Ovary (tissue), 3 donors: ENCODE measurements around the gene SORCS3.

Source experiments
- EP300 ChIP-seq: sonication (generic); formaldehyde crosslinking; IDR thresholded peaks from one replicate; pipeline ENCODE4 v1.6.1; 2017; ENCODE audit warnings: antibody characterized with exemption
- POLR2A ChIP-seq: fragments of 450-650 bp; IDR thresholded peaks from one replicate; pipeline ENCODE4 v1.6.1; 2017; ENCODE audit warnings: antibody characterized with exemption, mild to moderate bottlenecking, moderate library complexity
- TF ChIP-seq, protein P1 (sequence below), 3 donors: fragments of 450-650 bp in 2 of 3; fragments of 200-600 bp in 1 of 3; IDR thresholded peaks; one replicate each; pipeline versions ENCODE4 v1.5.1 to v1.8.0; 2016 to 2022; ENCODE audit warnings: antibody characterized with exemption in 3 of 3, mild to moderate bottlenecking in 1 of 3
- donor health status: DM: no; HTN: no; CAD: no.

DNA sequence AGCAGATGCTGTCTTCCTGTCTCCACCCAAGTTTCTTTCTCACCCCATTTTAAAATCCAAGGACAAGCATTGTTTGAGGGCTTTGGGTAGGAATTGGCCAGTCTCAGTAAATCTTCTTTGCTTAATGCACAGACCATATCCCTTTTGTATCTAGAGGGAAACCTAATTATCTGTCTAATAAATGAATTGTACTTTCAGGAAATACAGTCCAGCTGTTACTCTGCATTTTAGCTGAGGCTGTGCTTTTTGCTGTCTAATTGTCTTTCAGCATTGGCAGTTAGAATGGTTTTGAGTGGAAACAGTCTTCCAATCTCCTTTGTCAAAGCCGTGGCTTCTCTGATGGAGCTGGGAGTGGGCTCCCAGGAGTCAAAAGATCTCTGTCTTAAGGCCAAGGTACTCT lies 388.2 kb downstream of the SORCS3 start:
- TF ChIP-seq, protein P1, sequence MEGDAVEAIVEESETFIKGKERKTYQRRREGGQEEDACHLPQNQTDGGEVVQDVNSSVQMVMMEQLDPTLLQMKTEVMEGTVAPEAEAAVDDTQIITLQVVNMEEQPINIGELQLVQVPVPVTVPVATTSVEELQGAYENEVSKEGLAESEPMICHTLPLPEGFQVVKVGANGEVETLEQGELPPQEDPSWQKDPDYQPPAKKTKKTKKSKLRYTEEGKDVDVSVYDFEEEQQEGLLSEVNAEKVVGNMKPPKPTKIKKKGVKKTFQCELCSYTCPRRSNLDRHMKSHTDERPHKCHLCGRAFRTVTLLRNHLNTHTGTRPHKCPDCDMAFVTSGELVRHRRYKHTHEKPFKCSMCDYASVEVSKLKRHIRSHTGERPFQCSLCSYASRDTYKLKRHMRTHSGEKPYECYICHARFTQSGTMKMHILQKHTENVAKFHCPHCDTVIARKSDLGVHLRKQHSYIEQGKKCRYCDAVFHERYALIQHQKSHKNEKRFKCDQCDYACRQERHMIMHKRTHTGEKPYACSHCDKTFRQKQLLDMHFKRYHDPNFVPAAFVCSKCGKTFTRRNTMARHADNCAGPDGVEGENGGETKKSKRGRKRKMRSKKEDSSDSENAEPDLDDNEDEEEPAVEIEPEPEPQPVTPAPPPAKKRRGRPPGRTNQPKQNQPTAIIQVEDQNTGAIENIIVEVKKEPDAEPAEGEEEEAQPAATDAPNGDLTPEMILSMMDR (IDR thresholded peaks at IDR 0.05): no peak
- TF ChIP-seq EP300 (no peak), POLR2A (no peak)
